Right lobe of liver (tissue), 6 donors: Measurements from ENCODE around the gene APBB1. TPM values are rescaled to one million over a fixed set of nuclear protein-coding genes. Genes with fewer than 3 reads are reported as not detected.
A peak's percentile ranks its signal among the peaks of the same experiment; 100 is the strongest.
"Not testable (repeated sequence)": the region's sequence is repeated elsewhere in the genome, so short reads cannot be mapped to it uniquely, and the experiment has no call there.

Experiments used
- ATAC-seq, 4 donors: fragments of 200-7000 bp; cut with Tn5 transposase; one replicate each; pipeline ENCODE4 v1.9.1; 2020; ENCODE audit warnings: mild to moderate bottlenecking in 4 of 4, moderate library complexity in 4 of 4
- DNase-seq, 3 donors: peaks; one replicate each; pipeline ENCODE4 v3.0.0-alpha.2; 2020
- H3K27ac ChIP-seq, 3 donors: fragments of 200-600 bp; one replicate each; pipeline ENCODE4 v1.8.0; 2022
- H3K27me3 ChIP-seq, 2 donors: fragments of 200-600 bp; one replicate each; pipeline ENCODE4 v1.8.0; 2022
- H3K36me3 ChIP-seq, 4 donors: fragments of 200-600 bp; sonication (generic) in 1 of 4; one replicate each; pipeline versions ENCODE4 v1.5.1 to v1.8.0; 2017 to 2022; ENCODE audit warnings: control low read depth in 1 of 4
- H3K4me1 ChIP-seq, 4 donors: fragments of 200-600 bp; sonication (generic) in 1 of 4; one replicate each; pipeline versions ENCODE4 v1.5.1 to v1.8.0; 2017 to 2022; ENCODE audit warnings: control low read depth in 1 of 4
- H3K4me3 ChIP-seq, 3 donors: fragments of 200-600 bp; one replicate each; pipeline ENCODE4 v1.8.0; 2022
- H3K9me3 ChIP-seq, 4 donors: fragments of 200-600 bp; sonication (generic) in 1 of 4; one replicate each; pipeline versions ENCODE4 v1.5.1 to v1.8.0; 2017 to 2022; ENCODE audit warnings: control low read depth in 1 of 4
- POLR2A ChIP-seq: fragments of 450-650 bp; IDR thresholded peaks from one replicate; pipeline ENCODE4 v1.6.1; 2017; ENCODE audit warnings: antibody characterized with exemption, mild to moderate bottlenecking
- WGBS: methylation state at CpG from one replicate; pipeline ENCODE4 v1.1.6; 2018; ENCODE audit warnings: low coverage, low lambda C conversion rate; ENCODE audit not compliant: insufficient coverage; ENCODE audit errors: missing lambda C conversion rate; 5-methylcytosine and 5-hydroxymethylcytosine counted together
- intact Hi-C, 2 donors: fragments of 100-400 bp; cut with DNase I; formaldehyde crosslinking; loops; one replicate each; pipeline versions ENCODE4 v1.11.2 to v1.14.1; 2022
- total RNA-seq, 6 experiments: library from RNA; depleted of rRNA in 2 of 6; stranded (reverse); fragments of >200 nt in 2 of 6; fragmentation: NEBNext Ultra II Directional in 3 of 6; extraction: Animal tissue kit (Norgen Biotek cat#: 25700) in 3 of 6; gene quantifications; one replicate each; pipeline versions ENCODE4 v1.1.0 to v1.2.4, GENCODE V29; 2016 to 2023
- TF ChIP-seq, protein P1 (sequence below), 4 donors: fragments of 200-600 bp in 3 of 4; fragments of 450-650 bp in 1 of 4; IDR thresholded peaks; one replicate each; pipeline versions ENCODE4 v1.5.1 to v1.8.0; 2016 to 2022; ENCODE audit warnings: antibody characterized with exemption in 4 of 4, mild to moderate bottlenecking in 2 of 4
- donor health status: DM: no; HTN: yes; CAD: no.
- donor health status: DM: no; HTN: no; CAD: no.
- donor health status: DM: no; HTN: no; CAD: no.
- donor health status: DM: no; HTN: yes; CAD: no.
- donor health status: DM: no; HTN: yes; CAD: no.

APBB1 gene
- total RNA-seq, 6 experiments from 2014 or later, result 3.3 to 5.6 (median 3.8) TPM

DNA sequence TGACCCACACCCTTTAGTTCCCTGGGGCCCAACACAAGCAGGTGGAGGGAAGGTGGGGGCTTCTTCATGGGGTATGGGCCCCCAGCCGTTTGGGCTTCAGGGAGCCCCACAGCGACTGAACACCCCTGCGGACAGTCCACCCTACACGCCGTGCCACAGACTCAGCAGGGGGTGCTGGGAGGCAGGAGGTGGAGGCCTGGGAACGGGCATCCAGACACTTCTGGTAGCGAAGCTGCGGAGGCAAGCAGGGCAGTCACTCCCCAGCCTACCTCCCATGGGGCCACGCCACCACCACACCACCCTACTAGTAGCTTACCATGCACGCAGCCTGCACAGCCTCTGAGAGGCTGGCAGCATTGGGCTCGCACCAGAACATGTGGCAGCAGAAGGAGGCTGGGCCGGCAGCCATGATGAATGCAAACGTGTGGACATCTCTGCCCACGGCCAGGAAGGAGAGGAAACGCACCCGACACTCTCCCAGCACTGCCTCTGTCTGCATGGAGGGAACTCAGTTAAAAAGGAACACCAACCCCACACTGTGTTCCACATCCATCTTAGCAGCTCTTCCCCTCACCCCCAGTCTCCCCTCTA lies 23.3 kb downstream of the APBB1 start:
- intact Hi-C loops, result no loop called here
- Histone ChIP-seq H3K4me1 (peaks cover 0 to 8% (median 3%) of the 10 kb centered on the region in 4 donors), H3K27me3 (no peaks in the 10 kb centered on the region), H3K9me3 (no peaks in the 10 kb centered on the region), H3K27ac (no peak overlapping the region), H3K4me3 (no peak overlapping the region), H3K36me3 (peaks cover 0 to 3% (median 0%) of the 10 kb centered on the region in 4 donors)
- WGBS, result 94% methylated on average over 5 of the region's 16 CpGs
- no peak for DNase-seq
- TF ChIP-seq, protein P1, sequence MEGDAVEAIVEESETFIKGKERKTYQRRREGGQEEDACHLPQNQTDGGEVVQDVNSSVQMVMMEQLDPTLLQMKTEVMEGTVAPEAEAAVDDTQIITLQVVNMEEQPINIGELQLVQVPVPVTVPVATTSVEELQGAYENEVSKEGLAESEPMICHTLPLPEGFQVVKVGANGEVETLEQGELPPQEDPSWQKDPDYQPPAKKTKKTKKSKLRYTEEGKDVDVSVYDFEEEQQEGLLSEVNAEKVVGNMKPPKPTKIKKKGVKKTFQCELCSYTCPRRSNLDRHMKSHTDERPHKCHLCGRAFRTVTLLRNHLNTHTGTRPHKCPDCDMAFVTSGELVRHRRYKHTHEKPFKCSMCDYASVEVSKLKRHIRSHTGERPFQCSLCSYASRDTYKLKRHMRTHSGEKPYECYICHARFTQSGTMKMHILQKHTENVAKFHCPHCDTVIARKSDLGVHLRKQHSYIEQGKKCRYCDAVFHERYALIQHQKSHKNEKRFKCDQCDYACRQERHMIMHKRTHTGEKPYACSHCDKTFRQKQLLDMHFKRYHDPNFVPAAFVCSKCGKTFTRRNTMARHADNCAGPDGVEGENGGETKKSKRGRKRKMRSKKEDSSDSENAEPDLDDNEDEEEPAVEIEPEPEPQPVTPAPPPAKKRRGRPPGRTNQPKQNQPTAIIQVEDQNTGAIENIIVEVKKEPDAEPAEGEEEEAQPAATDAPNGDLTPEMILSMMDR (IDR thresholded peaks at IDR 0.05), result no peak
- no peak for TF ChIP-seq POLR2A
- no peak for ATAC-seq

DNA sequence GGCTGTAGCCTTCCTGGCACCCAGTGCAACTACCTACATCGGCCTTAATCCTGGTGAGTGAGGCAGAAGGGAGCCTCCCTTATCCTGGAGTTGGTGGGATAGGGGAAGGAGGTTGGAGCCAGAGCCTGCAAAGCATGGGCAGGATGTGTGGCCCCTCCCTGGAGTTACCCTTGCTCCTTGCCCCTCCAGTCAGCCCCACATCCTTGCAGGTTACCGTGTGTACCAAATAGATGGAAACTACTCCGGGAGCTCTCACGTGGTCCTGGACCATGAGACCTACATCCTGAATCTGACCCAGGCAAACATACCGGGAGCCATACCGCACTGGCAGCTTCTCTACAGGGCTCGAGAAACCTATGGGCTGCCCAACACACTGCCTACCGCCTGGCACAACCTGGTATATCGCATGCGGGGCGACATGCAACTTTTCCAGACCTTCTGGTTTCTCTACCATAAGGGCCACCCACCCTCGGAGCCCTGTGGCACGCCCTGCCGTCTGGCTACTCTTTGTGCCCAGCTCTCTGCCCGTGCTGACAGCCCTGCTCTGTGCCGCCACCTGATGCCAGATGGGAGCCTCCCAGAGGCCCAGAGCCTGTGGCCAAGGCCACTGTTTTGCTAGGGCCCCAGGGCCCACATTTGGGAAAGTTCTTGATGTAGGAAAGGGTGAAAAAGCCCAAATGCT lies 24.8 kb downstream of the APBB1 start:
- 89% methylated on average over 5 of the region's 16 CpGs for WGBS
- ATAC-seq (no peak), DNase-seq (no peak)
- H3K27ac ChIP-seq, result no peak overlapping the region
- no peak overlapping the region for H3K4me3 ChIP-seq
- no peaks in the 10 kb centered on the region for H3K9me3 ChIP-seq
- TF ChIP-seq, protein P1 (IDR thresholded peaks at IDR 0.05), result no peak
- TF ChIP-seq POLR2A, result no peak
- intact Hi-C loops, result loop anchor here in 1 of 2 donors (5.0 kb wide), 1 partner anchor 43 kb away; no protein-coding TSS in a partner anchor
- H3K4me1 ChIP-seq, result peaks cover 0 to 14% (median 6%) of the 10 kb centered on the region in 4 donors
- H3K27me3 ChIP-seq, result no peaks in the 10 kb centered on the region
- peaks cover 0 to 3% (median 0%) of the 10 kb centered on the region in 4 donors for H3K36me3 ChIP-seq

DNA sequence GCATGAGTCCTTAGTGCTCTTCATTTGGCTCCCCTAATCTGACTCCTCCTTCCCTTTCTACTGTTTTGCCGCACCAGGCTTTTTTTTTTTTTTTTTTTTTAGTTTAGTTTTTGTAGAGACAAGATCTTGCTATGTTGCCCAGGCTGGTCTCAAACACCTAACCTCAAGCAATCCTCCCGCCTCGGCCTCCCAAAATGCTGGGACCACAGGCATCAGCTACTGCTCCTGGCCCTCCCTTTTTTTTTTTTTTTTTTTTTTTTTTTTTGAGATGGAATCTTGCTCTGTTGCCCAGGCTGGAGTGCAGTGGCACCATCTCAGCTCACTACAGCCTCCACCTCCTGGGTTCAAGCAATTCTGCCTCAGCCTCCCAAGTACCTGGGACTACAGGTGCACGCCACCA lies 26.6 kb downstream of the APBB1 start:
- H3K36me3 ChIP-seq, H3K9me3 ChIP-seq, H3K4me3 ChIP-seq, DNase-seq, H3K27me3 ChIP-seq, ATAC-seq, H3K27ac ChIP-seq: not testable (repeated sequence)
- intact Hi-C loops, result loop anchor here in 1 of 2 donors (5.0 kb wide), 1 partner anchor 45 kb away; no protein-coding TSS in a partner anchor
- H3K4me1 ChIP-seq, result peaks cover 0 to 29% (median 12%) of the 10 kb centered on the region in 4 donors
- 95% methylated on average over 3 of the region's 4 CpGs for WGBS

DNA sequence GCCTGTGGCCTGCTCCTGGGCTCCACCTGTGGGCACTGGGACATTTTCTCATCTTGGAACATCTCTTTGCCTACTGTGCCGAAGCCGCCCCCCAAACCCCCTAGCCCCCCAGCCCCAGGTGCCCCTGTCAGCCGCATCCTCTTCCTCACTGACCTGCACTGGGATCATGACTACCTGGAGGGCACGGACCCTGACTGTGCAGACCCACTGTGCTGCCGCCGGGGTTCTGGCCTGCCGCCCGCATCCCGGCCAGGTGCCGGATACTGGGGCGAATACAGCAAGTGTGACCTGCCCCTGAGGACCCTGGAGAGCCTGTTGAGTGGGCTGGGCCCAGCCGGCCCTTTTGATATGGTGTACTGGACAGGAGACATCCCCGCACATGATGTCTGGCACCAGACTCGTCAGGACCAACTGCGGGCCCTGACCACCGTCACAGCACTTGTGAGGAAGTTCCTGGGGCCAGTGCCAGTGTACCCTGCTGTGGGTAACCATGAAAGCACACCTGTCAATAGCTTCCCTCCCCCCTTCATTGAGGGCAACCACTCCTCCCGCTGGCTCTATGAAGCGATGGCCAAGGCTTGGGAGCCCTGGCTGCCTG lies 27.3 kb downstream of the APBB1 start:
- H3K4me3 ChIP-seq, result peak overlapping the region in 2 of 3 donors; percentile 79 to 96
- 100% methylated on average over 1 of the region's 18 CpGs for WGBS
- TF ChIP-seq, protein P1 (IDR thresholded peaks at IDR 0.05), result no peak
- TF ChIP-seq POLR2A, result no peak
- peaks cover 0 to 31% (median 12%) of the 10 kb centered on the region in 4 donors for H3K4me1 ChIP-seq
- H3K9me3 ChIP-seq, result no peaks in the 10 kb centered on the region
- ATAC-seq, result no peak
- DNase-seq, result no peak
- intact Hi-C loops, result loop anchor here in 1 of 2 donors (5.0 kb wide), 1 partner anchor 46 kb away; no protein-coding TSS in a partner anchor
- peaks cover 0 to 3% (median 0%) of the 10 kb centered on the region in 4 donors for H3K36me3 ChIP-seq
- H3K27ac ChIP-seq, result no peak overlapping the region
- H3K27me3 ChIP-seq, result no peaks in the 10 kb centered on the region
